HepG2 (cell line): Measurements from ENCODE around the gene DNAAF1. TPM values are rescaled to one million over a fixed set of nuclear protein-coding genes. Genes with fewer than 3 reads are reported as not detected.

Source experiments
- DNMT1 ChIP-seq: sonication (generic); formaldehyde crosslinking; IDR thresholded peaks from 2 replicates; pipeline ENCODE4 v1.5.1; 2020; ENCODE audit warnings: mild to moderate bottlenecking, missing genetic modification reagents
- GZF1 ChIP-seq: sonication (generic); formaldehyde crosslinking; IDR thresholded peaks from 2 replicates; pipeline ENCODE4 v1.5.1; 2020; ENCODE audit warnings: mild to moderate bottlenecking, missing genetic modification reagents
- MAZ ChIP-seq, 2 experiments: sonication (generic) in 1 of 2; formaldehyde crosslinking in 1 of 2; IDR thresholded peaks; 2 replicates each; pipeline versions ENCODE4 v1.5.0 to v1.6.1; 2012 to 2020; ENCODE audit warnings: low read depth in 2 of 2, mild to moderate bottlenecking in 2 of 2, borderline replicate concordance in 1 of 2, improper control_type of control experiment in 1 of 2, low read length in 1 of 2, missing genetic modification reagents in 1 of 2, moderate library complexity in 1 of 2
- RAD21 ChIP-seq: fragments of 450-650 bp; formaldehyde crosslinking; IDR thresholded peaks from 2 replicates; pipeline ENCODE4 v1.5.0; 2020; ENCODE audit warnings: mild to moderate bottlenecking
- RFXANK ChIP-seq: IDR thresholded peaks from 2 replicates; pipeline ENCODE4 v1.6.1; 2016
- SP5 ChIP-seq: IDR thresholded peaks from 2 replicates; pipeline ENCODE4 v1.6.1; 2016; ENCODE audit warnings: low read depth, borderline replicate concordance
- TOPORS ChIP-seq: sonication (generic); formaldehyde crosslinking; IDR thresholded peaks from 2 replicates; pipeline ENCODE4 v1.8.0; 2023; ENCODE audit warnings: mild to moderate bottlenecking, missing genetic modification reagents
- ZBTB42 ChIP-seq: sonication (generic); formaldehyde crosslinking; IDR thresholded peaks from 2 replicates; pipeline ENCODE4 v1.5.0; 2020; ENCODE audit warnings: mild to moderate bottlenecking, missing genetic modification reagents
- ZNF460 ChIP-seq: sonication (generic); formaldehyde crosslinking; IDR thresholded peaks from 2 replicates; pipeline ENCODE4 v1.5.1; 2020; ENCODE audit warnings: missing genetic modification reagents, mild to moderate bottlenecking, borderline replicate concordance
- ZNF510 ChIP-seq: sonication (generic); formaldehyde crosslinking; IDR thresholded peaks from 2 replicates; pipeline ENCODE4 v1.4.0; 2020; ENCODE audit warnings: low read depth, mild to moderate bottlenecking, missing genetic modification reagents
- ZSCAN22 ChIP-seq: sonication (generic); formaldehyde crosslinking; IDR thresholded peaks from 2 replicates; pipeline ENCODE4 v1.4.0; 2020; ENCODE audit warnings: mild to moderate bottlenecking, missing genetic modification reagents
- ZSCAN30 ChIP-seq: sonication (generic); formaldehyde crosslinking; IDR thresholded peaks from 2 replicates; pipeline ENCODE4 v1.5.0; 2020; ENCODE audit warnings: mild to moderate bottlenecking, missing genetic modification reagents
- polyA plus RNA-seq, 8 experiments: library from polyadenylated mRNA; depleted of rRNA in 3 of 8; stranded (reverse) in 7 of 8; unstranded in 1 of 8; fragments of >200 nt; fragmentation: Illumina TruSeq in 4 of 8; extraction: Trizol in 4 of 8; gene quantifications; 2 replicates each; pipeline versions ENCODE4 v1.2.1 to v1.2.3, GENCODE V29; 2011 to 2016; ENCODE audit warnings: low read depth in 4 of 8, missing spikeins in 1 of 8, mixed read lengths in 1 of 8; ENCODE audit not compliant: insufficient read depth in 1 of 8
- total RNA-seq, 5 experiments: library from RNA; depleted of rRNA; stranded (reverse); fragments of >200 nt; fragmentation: Illumina TruSeq; extraction: Trizol; gene quantifications; 2 replicates each; pipeline ENCODE4 v1.2.3, GENCODE V29; 2016; ENCODE audit warnings: low read depth in 1 of 5
- TF ChIP-seq, protein P1 (sequence below): sonication (generic); formaldehyde crosslinking; conservative IDR thresholded peaks from 2 replicates; pipeline ENCODE4 v1.5.0; 2020; ENCODE audit warnings: missing genetic modification reagents
- TF ChIP-seq, protein P2 (sequence below): sonication (generic); formaldehyde crosslinking; IDR thresholded peaks from 2 replicates; pipeline ENCODE4 v1.4.0; 2020; ENCODE audit warnings: low read depth, mild to moderate bottlenecking, missing genetic modification reagents
- TF ChIP-seq, protein P3 (sequence below): sonication (generic); formaldehyde crosslinking; IDR thresholded peaks from 2 replicates; pipeline ENCODE4 v1.5.0; 2020; ENCODE audit warnings: missing genetic modification reagents, mild to moderate bottlenecking, borderline replicate concordance
- TF ChIP-seq, protein P4 (sequence below): sonication (generic); formaldehyde crosslinking; IDR thresholded peaks from 2 replicates; pipeline ENCODE4 v1.4.0; 2020; ENCODE audit warnings: missing genetic modification reagents
- TF ChIP-seq, protein P5 (sequence below): sonication (generic); formaldehyde crosslinking; IDR thresholded peaks from 2 replicates; pipeline ENCODE4 v1.4.0; 2020; ENCODE audit warnings: mild to moderate bottlenecking, missing genetic modification reagents
- TF ChIP-seq, protein P6 (sequence below): sonication (generic); formaldehyde crosslinking; IDR thresholded peaks from 2 replicates; pipeline ENCODE4 v1.5.0; 2020; ENCODE audit warnings: mild to moderate bottlenecking, missing genetic modification reagents

The DNAAF1 gene
- total and polyA plus RNA-seq, 2 of the 13 experiments (the other 11 are each of a cell fraction or from before 2014, with no cell fraction given) = 0.04 TPM; not detected in 1

DNA sequence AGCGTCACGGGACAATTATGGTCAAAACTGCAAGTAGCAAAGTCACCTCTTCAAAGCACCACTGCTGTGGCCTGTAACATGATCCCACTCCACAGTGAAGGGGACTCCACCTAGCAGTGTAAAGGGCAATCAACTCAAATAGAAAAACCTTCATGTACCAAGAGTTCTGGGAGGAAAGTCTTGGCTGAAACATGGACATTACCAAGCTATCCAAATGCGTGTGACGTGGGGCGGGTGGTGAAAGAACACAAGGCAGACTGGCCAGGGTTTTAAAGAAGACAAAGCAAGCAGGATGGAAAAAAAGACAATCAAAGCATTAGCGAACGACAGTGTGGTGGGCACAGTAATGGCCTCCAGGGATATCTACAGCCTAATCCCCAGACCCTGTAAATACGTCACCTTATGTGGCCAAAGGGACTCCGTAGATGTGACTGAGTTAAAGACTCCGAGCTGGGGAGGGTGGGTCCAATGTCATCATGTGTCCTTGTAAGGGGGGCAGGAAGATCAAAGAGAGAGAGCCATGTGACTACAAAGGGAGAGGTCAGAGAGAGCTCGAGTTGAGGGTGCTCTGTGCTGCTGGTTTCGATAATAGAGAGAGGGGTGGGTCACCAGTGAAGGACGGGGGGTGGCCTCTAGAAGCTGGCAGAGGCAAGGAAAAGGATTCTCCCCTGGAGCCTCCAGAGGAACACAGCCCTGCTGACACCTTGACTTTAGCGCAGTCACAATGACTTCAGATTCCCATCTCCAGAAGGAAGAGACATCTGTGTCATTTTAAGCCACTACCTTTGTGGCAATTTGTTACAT lies 6.1 kb upstream of the DNAAF1 start (continued):
- TF ChIP-seq, protein P1, sequence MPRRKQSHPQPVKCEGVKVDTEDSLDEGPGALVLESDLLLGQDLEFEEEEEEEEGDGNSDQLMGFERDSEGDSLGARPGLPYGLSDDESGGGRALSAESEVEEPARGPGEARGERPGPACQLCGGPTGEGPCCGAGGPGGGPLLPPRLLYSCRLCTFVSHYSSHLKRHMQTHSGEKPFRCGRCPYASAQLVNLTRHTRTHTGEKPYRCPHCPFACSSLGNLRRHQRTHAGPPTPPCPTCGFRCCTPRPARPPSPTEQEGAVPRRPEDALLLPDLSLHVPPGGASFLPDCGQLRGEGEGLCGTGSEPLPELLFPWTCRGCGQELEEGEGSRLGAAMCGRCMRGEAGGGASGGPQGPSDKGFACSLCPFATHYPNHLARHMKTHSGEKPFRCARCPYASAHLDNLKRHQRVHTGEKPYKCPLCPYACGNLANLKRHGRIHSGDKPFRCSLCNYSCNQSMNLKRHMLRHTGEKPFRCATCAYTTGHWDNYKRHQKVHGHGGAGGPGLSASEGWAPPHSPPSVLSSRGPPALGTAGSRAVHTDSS (CRISPR knock-in tag) = no peak
- no peak for TF ChIP-seq GZF1 (CRISPR knock-in tag)
- TF ChIP-seq, protein P2, sequence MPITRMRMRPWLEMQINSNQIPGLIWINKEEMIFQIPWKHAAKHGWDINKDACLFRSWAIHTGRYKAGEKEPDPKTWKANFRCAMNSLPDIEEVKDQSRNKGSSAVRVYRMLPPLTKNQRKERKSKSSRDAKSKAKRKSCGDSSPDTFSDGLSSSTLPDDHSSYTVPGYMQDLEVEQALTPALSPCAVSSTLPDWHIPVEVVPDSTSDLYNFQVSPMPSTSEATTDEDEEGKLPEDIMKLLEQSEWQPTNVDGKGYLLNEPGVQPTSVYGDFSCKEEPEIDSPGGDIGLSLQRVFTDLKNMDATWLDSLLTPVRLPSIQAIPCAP = no peak
- TF ChIP-seq, protein P3, sequence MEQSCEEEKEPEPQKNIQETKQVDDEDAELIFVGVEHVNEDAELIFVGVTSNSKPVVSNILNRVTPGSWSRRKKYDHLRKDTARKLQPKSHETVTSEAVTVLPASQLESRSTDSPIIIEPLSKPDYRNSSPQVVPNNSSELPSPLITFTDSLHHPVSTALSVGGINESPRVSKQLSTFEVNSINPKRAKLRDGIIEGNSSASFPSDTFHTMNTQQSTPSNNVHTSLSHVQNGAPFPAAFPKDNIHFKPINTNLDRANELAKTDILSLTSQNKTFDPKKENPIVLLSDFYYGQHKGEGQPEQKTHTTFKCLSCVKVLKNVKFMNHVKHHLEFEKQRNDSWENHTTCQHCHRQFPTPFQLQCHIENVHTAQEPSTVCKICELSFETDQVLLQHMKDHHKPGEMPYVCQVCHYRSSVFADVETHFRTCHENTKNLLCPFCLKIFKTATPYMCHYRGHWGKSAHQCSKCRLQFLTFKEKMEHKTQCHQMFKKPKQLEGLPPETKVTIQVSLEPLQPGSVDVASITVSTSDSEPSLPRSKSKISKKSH (CRISPR knock-in tag) = no peak
- TF ChIP-seq, protein P4, sequence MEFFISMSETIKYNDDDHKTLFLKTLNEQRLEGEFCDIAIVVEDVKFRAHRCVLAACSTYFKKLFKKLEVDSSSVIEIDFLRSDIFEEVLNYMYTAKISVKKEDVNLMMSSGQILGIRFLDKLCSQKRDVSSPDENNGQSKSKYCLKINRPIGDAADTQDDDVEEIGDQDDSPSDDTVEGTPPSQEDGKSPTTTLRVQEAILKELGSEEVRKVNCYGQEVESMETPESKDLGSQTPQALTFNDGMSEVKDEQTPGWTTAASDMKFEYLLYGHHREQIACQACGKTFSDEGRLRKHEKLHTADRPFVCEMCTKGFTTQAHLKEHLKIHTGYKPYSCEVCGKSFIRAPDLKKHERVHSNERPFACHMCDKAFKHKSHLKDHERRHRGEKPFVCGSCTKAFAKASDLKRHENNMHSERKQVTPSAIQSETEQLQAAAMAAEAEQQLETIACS (CRISPR knock-in tag) = peak; percentile 49; the same call in 1 of the 2 replicates
- TF ChIP-seq SP5 (CRISPR knock-in tag) = peak; percentile 86
- TF ChIP-seq RAD21 = no peak
- TF ChIP-seq ZBTB42 (CRISPR knock-in tag) = no peak; the same call in 1 of the 2 replicates
- no peak; the same call in 1 of the 2 replicates for TF ChIP-seq ZNF510 (CRISPR knock-in tag)
- TF ChIP-seq, protein P5, sequence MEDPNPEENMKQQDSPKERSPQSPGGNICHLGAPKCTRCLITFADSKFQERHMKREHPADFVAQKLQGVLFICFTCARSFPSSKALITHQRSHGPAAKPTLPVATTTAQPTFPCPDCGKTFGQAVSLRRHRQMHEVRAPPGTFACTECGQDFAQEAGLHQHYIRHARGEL (CRISPR knock-in tag) = no peak
- TF ChIP-seq MAZ (IDR thresholded peaks at IDR 0.05; ENCODE audit: borderline replicate concordance, low read depth, low read length) = peak; percentile 59
- TF ChIP-seq MAZ (CRISPR knock-in tag; IDR thresholded peaks at IDR 0.05; ENCODE audit: low read depth) = peak; percentile 77
- no peak for TF ChIP-seq DNMT1 (CRISPR knock-in tag)
- TF ChIP-seq, protein P6, sequence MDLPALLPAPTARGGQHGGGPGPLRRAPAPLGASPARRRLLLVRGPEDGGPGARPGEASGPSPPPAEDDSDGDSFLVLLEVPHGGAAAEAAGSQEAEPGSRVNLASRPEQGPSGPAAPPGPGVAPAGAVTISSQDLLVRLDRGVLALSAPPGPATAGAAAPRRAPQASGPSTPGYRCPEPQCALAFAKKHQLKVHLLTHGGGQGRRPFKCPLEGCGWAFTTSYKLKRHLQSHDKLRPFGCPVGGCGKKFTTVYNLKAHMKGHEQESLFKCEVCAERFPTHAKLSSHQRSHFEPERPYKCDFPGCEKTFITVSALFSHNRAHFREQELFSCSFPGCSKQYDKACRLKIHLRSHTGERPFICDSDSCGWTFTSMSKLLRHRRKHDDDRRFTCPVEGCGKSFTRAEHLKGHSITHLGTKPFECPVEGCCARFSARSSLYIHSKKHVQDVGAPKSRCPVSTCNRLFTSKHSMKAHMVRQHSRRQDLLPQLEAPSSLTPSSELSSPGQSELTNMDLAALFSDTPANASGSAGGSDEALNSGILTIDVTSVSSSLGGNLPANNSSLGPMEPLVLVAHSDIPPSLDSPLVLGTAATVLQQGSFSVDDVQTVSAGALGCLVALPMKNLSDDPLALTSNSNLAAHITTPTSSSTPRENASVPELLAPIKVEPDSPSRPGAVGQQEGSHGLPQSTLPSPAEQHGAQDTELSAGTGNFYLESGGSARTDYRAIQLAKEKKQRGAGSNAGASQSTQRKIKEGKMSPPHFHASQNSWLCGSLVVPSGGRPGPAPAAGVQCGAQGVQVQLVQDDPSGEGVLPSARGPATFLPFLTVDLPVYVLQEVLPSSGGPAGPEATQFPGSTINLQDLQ = no peak
- TF ChIP-seq ZNF460 (CRISPR knock-in tag) = peak; percentile 13; the same call in 1 of the 2 replicates
- no peak for TF ChIP-seq ZSCAN22 (CRISPR knock-in tag)
- no peak; the same call in 1 of the 2 replicates for TF ChIP-seq TOPORS
- TF ChIP-seq ZSCAN30 (CRISPR knock-in tag) = no peak; the same call in 1 of the 2 replicates
- no peak for TF ChIP-seq RFXANK
